GM21825 (cell line): ENCODE measurements around the gene TBL1X.

Source experiments
- ATAC-seq: cut with Tn5 transposase; IDR thresholded peaks from one replicate; pipeline ENCODE4 v1.9.1; 2021; ENCODE audit warnings: mild to moderate bottlenecking, moderate library complexity; ENCODE audit not compliant: unreplicated experiment

Gene TBL1X

DNA sequence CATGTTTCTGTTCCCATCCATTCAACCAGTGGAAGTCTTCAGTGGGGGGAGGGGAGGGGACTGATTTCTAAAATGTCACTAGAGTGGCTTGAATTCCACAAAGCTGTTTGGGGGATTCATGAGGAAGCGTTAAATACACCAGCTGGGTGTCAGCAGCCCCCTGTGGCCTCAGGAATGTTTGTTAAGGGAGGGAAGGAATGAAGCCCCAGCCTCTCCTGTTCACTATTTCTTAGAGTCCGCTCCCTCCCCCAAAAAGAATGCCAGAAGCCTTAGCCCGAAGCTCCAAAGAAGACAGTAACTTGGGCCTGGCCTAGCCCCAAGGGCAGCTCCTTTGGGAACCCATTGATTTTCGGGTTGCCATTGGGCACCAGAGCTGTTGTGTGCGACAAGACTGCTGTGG is 324.7 kb downstream of the TBL1X start:
- ATAC-seq = no peak
